OCI-LY1 (cell line): Measurements from ENCODE around the gene EPHB2.
A peak's percentile ranks its signal among the peaks of the same experiment; 100 is the strongest.

Source experiments
- H2AFZ ChIP-seq: fragments of 200-600 bp; sonication (generic), shearing (Covaris generic); 2 replicates; pipeline ENCODE4 v1.6.0; 2014; ENCODE audit warnings: antibody characterized with exemption, mild to moderate bottlenecking, low read length
- H3F3A ChIP-seq: fragments of 200-600 bp; sonication (generic), shearing (Covaris generic); 2 replicates; pipeline ENCODE4 v1.6.0; 2014; ENCODE audit warnings: mild to moderate bottlenecking, antibody characterized with exemption, low read length, moderate library complexity; ENCODE audit not compliant: insufficient read depth
- H3K27ac ChIP-seq: fragments of 200-600 bp; sonication (generic); 2 replicates; pipeline ENCODE4 v1.5.1; 2014; ENCODE audit warnings: low read length, mixed run types, mild to moderate bottlenecking, low read depth; ENCODE audit not compliant: poor library complexity, severe bottlenecking
- H3K27me3 ChIP-seq: fragments of 200-600 bp; sonication (generic); 2 replicates; pipeline ENCODE4 v1.6.0; 2014; ENCODE audit warnings: antibody characterized with exemption, mild to moderate bottlenecking, low read length, moderate library complexity; ENCODE audit not compliant: insufficient read depth
- H3K36me3 ChIP-seq: fragments of 200-600 bp; sonication (generic); 2 replicates; pipeline ENCODE4 v1.6.1; 2014; ENCODE audit warnings: mild to moderate bottlenecking, antibody characterized with exemption, low read length, moderate library complexity, mixed read lengths; ENCODE audit not compliant: insufficient read depth
- H3K4me1 ChIP-seq: fragments of 200-600 bp; sonication (generic); 2 replicates; pipeline ENCODE4 v1.5.1; 2014; ENCODE audit warnings: mild to moderate bottlenecking, low read length, moderate library complexity; ENCODE audit not compliant: insufficient read depth, severe bottlenecking
- H3K4me2 ChIP-seq: fragments of 200-600 bp; sonication (generic), shearing (Covaris generic); 2 replicates; pipeline ENCODE4 v1.6.1; 2014; ENCODE audit warnings: low read length
- H3K4me3 ChIP-seq: fragments of 200-600 bp; sonication (generic); 2 replicates; pipeline ENCODE4 v1.5.1; 2014; ENCODE audit warnings: low read length, low read depth, mild to moderate bottlenecking, mixed read lengths; ENCODE audit not compliant: poor library complexity, severe bottlenecking
- H3K79me2 ChIP-seq: fragments of 200-600 bp; shearing (Covaris generic); 2 replicates; pipeline ENCODE4 v1.6.1; 2016; ENCODE audit warnings: mixed run types, low read length, mixed read lengths; ENCODE audit not compliant: insufficient read depth
- H3K9ac ChIP-seq: fragments of 200-600 bp; sonication (generic), shearing (Covaris generic); 2 replicates; pipeline ENCODE4 v1.6.1; 2014; ENCODE audit warnings: mild to moderate bottlenecking, low read length, mixed read lengths
- H3K9me2 ChIP-seq: fragments of 200-600 bp; sonication (generic), shearing (Covaris generic); 2 replicates; pipeline ENCODE4 v1.6.1; 2014; ENCODE audit warnings: low read depth, mild to moderate bottlenecking, low read length, mixed read lengths
- H3K9me3 ChIP-seq: fragments of 200-600 bp; shearing (Covaris generic); 2 replicates; pipeline ENCODE4 v1.6.1; 2014; ENCODE audit warnings: low read length, mixed read lengths
- H4K20me1 ChIP-seq: fragments of 200-600 bp; sonication (generic), shearing (Covaris generic); 2 replicates; pipeline ENCODE4 v1.6.0; 2016; ENCODE audit warnings: mild to moderate bottlenecking, low read length; ENCODE audit not compliant: insufficient read depth
- EZH2 ChIP-seq: fragments of 200-600 bp; sonication (generic), shearing (Covaris generic); IDR thresholded peaks from 2 replicates; pipeline ENCODE4 v1.8.0; 2017; ENCODE audit warnings: borderline replicate concordance, mixed run types, mild to moderate bottlenecking, antibody characterized with exemption, low read length, moderate library complexity, mixed read lengths
- TF ChIP-seq, protein P1 (sequence below): fragments of 200-600 bp; sonication (generic), shearing (Covaris generic); IDR thresholded peaks from 2 replicates; pipeline ENCODE4 v1.5.1; 2017; ENCODE audit warnings: mild to moderate bottlenecking, antibody characterized with exemption, low read length, moderate library complexity, mixed read lengths

The EPHB2 gene

DNA sequence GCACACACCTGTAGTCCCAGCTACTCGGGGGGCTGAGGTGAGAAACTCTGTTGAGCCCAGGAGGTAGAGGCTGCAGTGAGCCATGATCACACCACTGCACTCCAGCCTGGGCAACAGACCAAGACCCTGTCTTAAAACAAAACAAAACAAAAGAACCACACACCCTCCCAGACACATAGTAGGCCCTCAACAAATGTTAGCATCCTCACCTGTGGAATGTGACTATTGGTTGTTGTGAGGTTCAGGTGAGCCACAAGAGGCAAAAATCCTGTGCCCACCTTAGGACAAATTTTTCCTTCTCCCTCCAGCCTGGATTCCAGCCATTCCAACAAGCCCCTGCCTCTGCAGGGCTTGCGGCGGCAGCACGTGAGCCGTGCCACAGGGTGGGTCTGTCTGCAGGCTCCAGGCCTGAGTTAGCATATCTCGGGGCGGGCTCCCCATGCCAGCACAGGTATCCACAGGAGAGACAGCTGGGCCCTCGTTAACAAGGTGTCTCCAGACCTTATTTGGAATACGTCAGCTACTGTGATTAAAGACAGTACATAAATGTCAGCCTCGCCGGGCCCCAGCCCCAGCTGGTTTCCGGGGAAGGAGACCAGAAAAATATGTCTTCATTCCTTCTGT lies 40.2 kb upstream of the EPHB2 start:
- no peak overlapping the region for H3K4me3 ChIP-seq
- H3K27me3 ChIP-seq, result no peaks in the 10 kb centered on the region; the same call in 1 of the 2 replicates
- no peak overlapping the region for H3K27ac ChIP-seq
- H3F3A ChIP-seq, result no peaks in the 10 kb centered on the region
- H2AFZ ChIP-seq, result no peak overlapping the region
- no peak overlapping the region for H3K9ac ChIP-seq
- H3K4me1 ChIP-seq, result no peaks in the 10 kb centered on the region
- no peaks in the 10 kb centered on the region for H3K9me2 ChIP-seq
- no peak overlapping the region for H3K4me2 ChIP-seq
- no peaks in the 10 kb centered on the region for H4K20me1 ChIP-seq
- TF ChIP-seq EZH2, result no peak
- TF ChIP-seq, protein P1, sequence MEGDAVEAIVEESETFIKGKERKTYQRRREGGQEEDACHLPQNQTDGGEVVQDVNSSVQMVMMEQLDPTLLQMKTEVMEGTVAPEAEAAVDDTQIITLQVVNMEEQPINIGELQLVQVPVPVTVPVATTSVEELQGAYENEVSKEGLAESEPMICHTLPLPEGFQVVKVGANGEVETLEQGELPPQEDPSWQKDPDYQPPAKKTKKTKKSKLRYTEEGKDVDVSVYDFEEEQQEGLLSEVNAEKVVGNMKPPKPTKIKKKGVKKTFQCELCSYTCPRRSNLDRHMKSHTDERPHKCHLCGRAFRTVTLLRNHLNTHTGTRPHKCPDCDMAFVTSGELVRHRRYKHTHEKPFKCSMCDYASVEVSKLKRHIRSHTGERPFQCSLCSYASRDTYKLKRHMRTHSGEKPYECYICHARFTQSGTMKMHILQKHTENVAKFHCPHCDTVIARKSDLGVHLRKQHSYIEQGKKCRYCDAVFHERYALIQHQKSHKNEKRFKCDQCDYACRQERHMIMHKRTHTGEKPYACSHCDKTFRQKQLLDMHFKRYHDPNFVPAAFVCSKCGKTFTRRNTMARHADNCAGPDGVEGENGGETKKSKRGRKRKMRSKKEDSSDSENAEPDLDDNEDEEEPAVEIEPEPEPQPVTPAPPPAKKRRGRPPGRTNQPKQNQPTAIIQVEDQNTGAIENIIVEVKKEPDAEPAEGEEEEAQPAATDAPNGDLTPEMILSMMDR, result no peak
- no peaks in the 10 kb centered on the region for H3K9me3 ChIP-seq
- H3K36me3 ChIP-seq, result no peaks in the 10 kb centered on the region
- no peaks in the 10 kb centered on the region for H3K79me2 ChIP-seq

DNA sequence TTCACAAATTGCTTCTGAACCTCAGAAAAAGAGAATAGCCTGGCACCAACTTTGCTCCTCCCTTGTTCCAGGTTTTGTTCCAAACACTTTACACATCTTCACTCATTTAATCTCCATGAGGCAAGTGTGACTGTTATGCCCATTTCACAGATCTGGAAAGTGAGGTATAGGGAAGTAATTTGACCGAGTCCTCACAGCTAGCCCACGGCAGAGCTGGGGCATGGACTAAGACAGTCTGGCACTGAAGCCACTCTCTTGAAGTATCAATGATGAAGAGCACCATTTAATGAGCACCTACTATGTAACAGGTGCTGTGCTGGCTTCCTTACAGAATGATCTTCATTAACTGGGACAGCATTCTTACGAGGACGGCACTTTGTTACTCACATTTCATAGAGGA lies 38.6 kb upstream of the EPHB2 start:
- Histone ChIP-seq H3K79me2 (no peaks in the 10 kb centered on the region), H3K4me3 (no peak overlapping the region), H3K36me3 (no peaks in the 10 kb centered on the region), H3K9ac (no peak overlapping the region), H3K27ac (no peak overlapping the region), H4K20me1 (no peaks in the 10 kb centered on the region), H3K9me3 (no peaks in the 10 kb centered on the region), H3K4me1 (no peaks in the 10 kb centered on the region), H3F3A (no peaks in the 10 kb centered on the region), H3K4me2 (no peak overlapping the region), H2AFZ (no peak overlapping the region), H3K9me2 (no peaks in the 10 kb centered on the region), H3K27me3 (no peaks in the 10 kb centered on the region)
- TF ChIP-seq, protein P1, result no peak
- TF ChIP-seq EZH2, result no peak

DNA sequence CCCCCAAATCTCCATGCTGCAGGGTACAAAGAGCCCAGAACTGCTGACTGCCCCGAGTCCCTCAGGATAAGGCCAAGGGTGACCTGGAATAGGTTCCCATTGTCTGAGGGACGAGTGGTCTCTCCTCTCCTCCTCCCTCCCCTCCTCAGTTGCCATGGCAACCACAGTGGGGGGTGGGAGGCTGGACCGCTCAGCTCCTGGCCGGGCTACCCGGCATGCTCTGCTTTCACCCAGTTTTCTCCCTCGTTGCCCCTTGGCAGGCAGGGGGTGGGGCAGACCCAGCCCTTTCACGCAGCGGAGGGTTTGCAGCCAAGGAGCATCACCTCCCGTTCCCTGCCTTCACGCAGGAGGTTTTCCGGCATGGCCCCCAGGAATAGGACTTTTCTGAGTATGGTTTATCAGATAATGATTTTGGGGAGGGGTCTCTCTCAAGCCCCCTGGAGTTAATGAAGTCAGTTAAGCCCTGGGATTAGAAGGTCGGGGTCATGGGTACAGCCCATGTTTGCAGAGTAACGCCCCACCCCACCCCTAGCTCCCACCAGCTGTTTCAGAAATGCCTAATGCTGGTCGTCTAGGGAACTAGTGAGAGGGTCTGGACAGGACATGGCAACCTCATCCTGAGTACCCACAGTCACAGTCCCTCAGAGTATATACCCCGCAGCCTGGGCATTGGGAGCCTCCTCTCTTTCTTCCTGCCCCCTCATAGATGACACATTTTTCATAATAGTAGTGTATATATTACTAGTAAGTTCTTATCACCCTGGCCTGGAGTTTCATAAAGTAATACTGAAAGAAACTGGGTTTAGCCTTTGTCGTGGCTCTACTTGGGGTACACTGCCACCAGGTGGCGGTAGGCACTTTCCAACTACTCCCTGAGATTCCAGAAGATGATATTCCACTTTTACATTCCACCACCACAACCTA lies 36.9 kb upstream of the EPHB2 start:
- H3F3A ChIP-seq, result no peaks in the 10 kb centered on the region
- no peak overlapping the region for H3K9ac ChIP-seq
- H3K9me3 ChIP-seq, result no peaks in the 10 kb centered on the region
- H3K79me2 ChIP-seq, result no peaks in the 10 kb centered on the region
- no peaks in the 10 kb centered on the region for H4K20me1 ChIP-seq
- no peaks in the 10 kb centered on the region for H3K4me1 ChIP-seq
- H3K4me3 ChIP-seq, result no peak overlapping the region
- H3K27me3 ChIP-seq, result no peaks in the 10 kb centered on the region
- H3K27ac ChIP-seq, result no peak overlapping the region
- H3K36me3 ChIP-seq, result no peaks in the 10 kb centered on the region
- H2AFZ ChIP-seq, result no peak overlapping the region
- no peaks in the 10 kb centered on the region for H3K9me2 ChIP-seq
- TF ChIP-seq EZH2, result no peak
- TF ChIP-seq, protein P1, result peak; percentile 49
- H3K4me2 ChIP-seq, result no peak overlapping the region
